Activated T-helper 17 cell treated with anti-CD3 and anti-CD28 coated beads, Interleukin-2, amount 50 U/mL, for 72 hours (primary cell): ENCODE measurements around the gene IFITM2. TPM values are rescaled to one million over a fixed set of nuclear protein-coding genes. Genes with fewer than 3 reads are reported as not detected.
"Not testable (repeated sequence)": the region's sequence is repeated elsewhere in the genome, so short reads cannot be mapped to it uniquely, and the experiment has no call there.

Experiments used
- ATAC-seq: fragments of 150-1000 bp; cut with Tn5 transposase; replicated peaks from 2 replicates; pipeline ENCODE4 v1.10.0; 2021; ENCODE audit warnings: mild to moderate bottlenecking, moderate library complexity
- H3K27ac Mint-ChIP-seq: one replicate; pipeline ENCODE4 v1.8.0; 2022; ENCODE audit warnings: mixed read lengths
- H3K27me3 Mint-ChIP-seq: one replicate; pipeline ENCODE4 v1.8.0; 2022; ENCODE audit warnings: mixed read lengths
- H3K36me3 Mint-ChIP-seq: one replicate; pipeline ENCODE4 v1.8.0; 2022; ENCODE audit warnings: low read depth, mild to moderate bottlenecking, mixed read lengths
- H3K4me1 Mint-ChIP-seq: one replicate; pipeline ENCODE4 v1.8.0; 2022; ENCODE audit warnings: mixed read lengths
- H3K4me3 Mint-ChIP-seq: one replicate; pipeline ENCODE4 v1.8.0; 2022; ENCODE audit warnings: mild to moderate bottlenecking, mixed read lengths
- H3K9me3 Mint-ChIP-seq: one replicate; pipeline ENCODE4 v1.8.0; 2022; ENCODE audit warnings: mixed read lengths
- total RNA-seq, 2 donors: library from RNA; stranded (reverse); gene quantifications; one replicate each; pipeline ENCODE4 v1.2.3, GENCODE V29; 2022

IFITM2 gene
- total RNA-seq, 2 donors from 2014 or later: 187 to 261 TPM

- H3K27ac Mint-ChIP-seq: peak overlapping the region; percentile 78
- ATAC-seq: no peak
- H3K36me3 Mint-ChIP-seq: peaks cover 48% of the 10 kb centered on the region
- H3K4me1 Mint-ChIP-seq: peaks cover 28% of the 10 kb centered on the region
- H3K4me3 Mint-ChIP-seq: peak overlapping the region; percentile 91
- H3K9me3 Mint-ChIP-seq: no peaks in the 10 kb centered on the region
- no peaks in the 10 kb centered on the region for H3K27me3 Mint-ChIP-seq
Observed at GRCh38 chr11:316891-317301, 9.3 kb downstream of the IFITM2 start.

DNA sequence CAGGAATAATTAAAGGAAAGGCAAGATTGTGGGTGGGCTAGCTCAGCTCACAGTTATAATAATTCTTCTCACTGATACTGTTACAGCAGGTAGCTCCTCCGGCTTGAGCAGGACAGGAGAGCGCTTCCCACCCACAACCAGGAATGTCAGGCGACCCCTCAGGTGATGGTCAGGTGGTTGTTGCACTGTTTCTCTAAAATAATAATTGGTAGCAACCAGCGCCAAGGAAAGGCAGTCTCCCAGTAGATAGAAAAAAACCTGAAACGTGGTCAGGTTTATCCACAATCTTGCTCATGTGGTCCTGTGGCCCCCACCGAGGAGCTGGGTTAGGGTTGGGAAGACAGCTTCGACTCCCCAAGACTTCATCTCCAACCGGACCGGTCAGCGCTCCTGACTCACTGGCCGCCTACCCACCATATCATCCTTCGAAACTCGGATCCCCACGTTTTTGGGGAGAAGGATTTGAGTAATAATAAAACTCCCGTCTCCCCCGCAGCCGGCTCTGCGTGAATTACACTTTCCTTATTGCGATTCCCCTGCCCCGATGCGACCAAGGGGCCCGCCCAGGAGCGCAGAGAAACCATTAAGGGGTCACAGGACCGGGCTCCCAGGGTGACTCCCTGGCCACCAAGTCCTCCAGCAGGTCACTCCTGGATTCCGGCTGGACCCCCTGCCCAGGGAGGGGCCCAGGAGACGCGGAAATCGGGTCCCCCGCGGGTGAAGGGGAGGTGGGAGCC, 10.2 kb downstream of the IFITM2 start:
- H3K9me3 Mint-ChIP-seq, H3K27me3 Mint-ChIP-seq: not testable (repeated sequence)
- H3K4me3 Mint-ChIP-seq: peak overlapping the region; percentile 91
- ATAC-seq: peak; percentile 47
- H3K36me3 Mint-ChIP-seq: peaks cover 46% of the 10 kb centered on the region
- H3K4me1 Mint-ChIP-seq: peaks cover 21% of the 10 kb centered on the region
- peak overlapping the region; percentile 78 for H3K27ac Mint-ChIP-seq

DNA sequence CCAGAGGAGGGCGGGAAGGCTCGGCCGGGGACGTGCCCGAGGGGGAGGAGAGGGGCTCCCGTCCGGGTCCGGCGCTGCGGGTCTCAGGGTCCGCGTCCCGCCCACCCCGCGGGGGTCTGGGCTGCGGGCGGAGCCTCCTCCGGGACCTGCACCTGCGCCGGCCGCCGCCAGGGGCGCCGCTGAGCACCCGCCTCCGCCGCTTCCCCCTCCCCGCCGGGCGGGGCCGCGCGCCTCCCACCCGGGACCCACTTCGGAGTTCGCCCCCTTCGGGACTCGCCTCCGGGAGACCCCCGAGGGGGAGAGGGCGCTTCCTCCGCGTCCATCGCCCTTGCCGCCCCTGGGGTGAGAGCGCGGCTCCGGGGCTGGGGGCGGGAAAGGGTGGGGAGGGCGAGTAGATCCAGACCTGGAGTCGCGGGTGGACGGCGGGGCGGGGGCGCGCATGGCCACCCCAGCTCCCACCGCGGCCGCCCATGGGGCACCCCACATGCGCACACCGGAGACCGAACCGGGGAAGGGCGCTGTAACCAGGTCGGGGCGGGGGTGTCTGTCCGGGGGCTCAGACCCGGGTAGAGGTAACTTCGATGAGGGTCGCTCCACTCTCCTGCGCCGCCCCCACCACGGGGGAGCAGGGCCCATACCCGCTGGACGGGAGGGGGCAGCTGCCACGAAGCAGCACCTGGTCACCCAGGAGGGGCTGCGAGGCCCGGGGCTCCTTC, 10.9 kb downstream of the IFITM2 start:
- Mint-ChIP-seq H3K36me3 (peaks cover 39% of the 10 kb centered on the region), H3K4me1 (peaks cover 14% of the 10 kb centered on the region)
- not testable (repeated sequence) for H3K27me3 Mint-ChIP-seq, H3K27ac Mint-ChIP-seq, H3K9me3 Mint-ChIP-seq, H3K4me3 Mint-ChIP-seq
- ATAC-seq: peak; percentile 31

DNA sequence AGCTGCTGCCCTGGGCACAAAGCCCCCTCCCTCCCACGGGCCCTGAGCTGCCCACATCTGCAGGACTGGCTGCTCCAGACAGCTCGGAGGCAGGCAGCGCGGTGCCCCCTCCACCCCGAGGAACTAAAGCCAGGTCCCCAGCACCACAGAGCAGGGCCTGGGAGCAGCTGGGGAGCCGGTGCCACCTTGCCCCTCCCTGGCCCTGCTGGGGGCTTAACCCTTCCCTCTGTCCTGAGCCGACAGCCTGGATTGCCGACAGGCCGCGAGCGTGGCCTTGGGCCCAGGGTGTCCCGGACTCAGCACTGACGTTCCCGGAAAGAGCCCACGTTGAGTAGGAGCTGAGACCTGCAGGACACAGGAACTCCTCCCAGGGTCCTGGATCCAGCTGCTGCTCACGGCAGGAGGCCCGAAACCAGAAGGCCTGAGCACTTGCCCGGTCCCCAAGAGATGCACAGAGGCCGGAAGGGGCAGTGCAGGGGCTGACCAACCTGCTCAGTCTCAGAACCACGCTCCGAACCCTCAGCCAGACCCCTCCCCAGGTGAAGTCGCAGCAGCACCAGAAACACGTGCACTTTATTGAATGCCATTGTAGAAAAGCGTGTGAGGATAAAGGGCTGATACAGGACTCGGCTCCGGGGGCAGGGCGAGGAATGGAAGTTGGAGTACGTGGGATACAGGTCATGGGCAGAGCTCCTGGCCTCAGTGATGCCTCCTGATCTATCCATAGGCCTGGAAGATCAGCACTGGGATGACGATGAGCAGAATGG, 11.7 kb downstream of the IFITM2 start:
- peak overlapping the region; percentile 48 for H3K27ac Mint-ChIP-seq

GRCh38 chr11:319888-320273, 12.3 kb downstream of the IFITM2 start:
- H3K9me3 Mint-ChIP-seq, H3K27me3 Mint-ChIP-seq, ATAC-seq: not testable (repeated sequence)
- Mint-ChIP-seq H3K4me1 (peaks cover 19% of the 10 kb centered on the region), H3K27ac (peak overlapping the region; percentile 48), H3K36me3 (peaks cover 26% of the 10 kb centered on the region), H3K4me3 (peak overlapping the region; percentile 63)

More for the DNA sequence above, 11.7 kb downstream of the IFITM2 start:
- not testable (repeated sequence) for H3K27me3 Mint-ChIP-seq, ATAC-seq, H3K9me3 Mint-ChIP-seq
- Mint-ChIP-seq H3K36me3 (peaks cover 32% of the 10 kb centered on the region), H3K4me3 (peak overlapping the region; percentile 63), H3K4me1 (peaks cover 14% of the 10 kb centered on the region)

DNA sequence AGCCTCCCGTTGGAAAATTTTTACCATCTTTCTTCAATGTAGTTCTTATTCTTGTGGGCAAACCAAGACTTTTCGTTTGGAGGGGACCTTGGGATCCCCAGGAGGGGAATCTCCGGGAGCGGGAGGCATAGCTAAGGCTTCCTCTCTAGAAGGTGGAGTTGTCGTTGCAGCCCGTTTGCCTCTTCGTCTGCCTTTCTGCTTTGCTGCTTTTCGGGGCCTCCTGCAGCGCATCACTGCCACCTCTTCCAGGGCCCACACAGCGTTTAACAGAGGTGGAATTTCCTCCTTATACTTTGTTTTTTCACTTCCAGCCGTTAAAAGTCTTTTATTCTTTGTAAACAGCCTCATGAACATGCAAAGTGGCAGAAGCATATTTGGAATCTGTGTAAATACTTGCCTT, 16.5 kb downstream of the IFITM2 start:
- Mint-ChIP-seq H3K27me3 (no peaks in the 10 kb centered on the region), H3K4me3 (peak overlapping the region; percentile 7), H3K9me3 (no peaks in the 10 kb centered on the region), H3K27ac (no peak overlapping the region), H3K36me3 (no peaks in the 10 kb centered on the region), H3K4me1 (peaks cover 14% of the 10 kb centered on the region)
- ATAC-seq: no peak

DNA sequence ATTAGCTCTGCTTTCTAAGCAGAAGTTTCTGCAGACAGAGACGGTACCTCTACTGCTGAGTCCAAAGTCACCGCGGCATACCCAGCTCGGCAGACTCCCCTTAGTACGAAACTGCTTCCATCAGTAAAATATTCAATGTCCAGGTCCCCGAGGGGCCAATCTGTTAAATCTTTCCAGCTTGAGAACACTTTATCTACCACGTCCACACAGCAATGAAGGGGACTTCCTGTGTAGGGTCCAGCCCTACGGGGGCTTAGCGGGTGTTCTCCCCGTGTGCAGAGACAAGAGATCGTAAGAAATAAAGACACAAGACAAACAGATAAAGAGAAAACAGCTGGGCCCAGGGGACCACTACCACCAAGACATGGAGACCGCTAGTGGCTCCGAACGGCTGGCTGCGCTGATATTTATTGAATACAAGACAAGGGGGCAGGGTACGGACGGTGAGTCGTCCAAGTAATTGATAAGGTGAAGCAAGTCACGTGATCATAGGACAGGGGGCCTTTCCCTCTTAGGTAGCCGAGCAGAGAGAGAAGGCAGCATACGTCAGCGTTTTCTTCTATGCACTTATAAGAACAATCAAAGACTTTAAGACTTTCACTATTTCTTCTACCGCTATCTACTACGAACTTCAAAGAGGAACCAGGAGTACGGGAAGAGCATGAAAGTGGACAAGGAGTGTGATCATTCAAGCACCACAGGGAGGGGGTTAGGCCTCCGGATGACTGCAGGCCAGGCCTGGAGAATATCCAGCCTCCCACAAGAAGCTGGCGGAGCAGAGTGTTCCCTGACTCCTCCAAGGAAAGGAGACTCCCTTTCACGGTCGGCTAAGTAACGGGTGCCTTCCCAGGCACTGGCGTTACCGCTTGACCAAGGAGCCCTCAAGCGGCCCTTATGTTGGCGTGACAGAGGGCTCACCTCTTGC, 17.2 kb downstream of the IFITM2 start:
- H3K4me3 Mint-ChIP-seq: peak overlapping the region; percentile 7
- not testable (repeated sequence) for ATAC-seq

DNA sequence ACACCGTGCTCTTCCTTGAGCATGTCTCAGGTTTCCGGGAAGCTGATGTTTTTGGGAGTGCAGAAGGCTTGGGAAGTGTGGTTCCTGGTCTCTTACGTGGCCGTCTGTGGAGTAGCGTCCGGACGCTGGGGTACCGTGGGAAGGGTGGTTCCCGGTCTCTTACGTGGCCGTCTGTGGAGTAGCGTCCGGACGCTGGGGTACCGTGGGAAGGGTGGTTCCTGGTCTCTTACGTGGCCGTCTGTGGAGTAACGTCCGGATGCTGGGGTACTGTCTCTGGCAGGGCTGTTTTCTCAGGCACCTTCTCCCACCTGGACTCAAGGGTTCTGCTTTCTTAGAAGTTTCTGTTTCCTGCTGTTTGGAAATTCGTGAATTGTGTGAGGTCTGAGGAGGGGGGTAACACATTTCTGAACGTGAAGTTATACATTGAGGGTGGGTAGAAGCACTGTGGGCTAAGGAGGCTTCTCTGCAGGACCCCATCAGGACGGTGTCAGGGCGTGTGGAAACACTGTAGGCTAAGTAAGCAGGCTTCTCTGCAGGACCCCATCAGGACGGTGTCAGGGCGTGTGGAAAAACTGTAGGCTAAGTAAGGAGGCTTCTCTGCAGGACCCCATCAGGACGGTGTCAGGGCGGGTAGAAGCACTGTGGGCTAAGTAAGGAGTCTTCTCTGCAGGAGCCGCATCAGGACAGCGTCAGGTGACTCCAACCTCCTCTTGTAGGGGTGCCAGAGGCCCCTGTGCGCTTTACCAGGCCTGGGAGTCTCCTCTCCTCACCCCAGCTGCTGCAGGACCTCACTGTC, 18.4 kb downstream of the IFITM2 start:
- H3K9me3 Mint-ChIP-seq: no peaks in the 10 kb centered on the region
- peaks cover 18% of the 10 kb centered on the region for H3K4me1 Mint-ChIP-seq
- no peak for ATAC-seq
- H3K27ac Mint-ChIP-seq: peak overlapping the region; percentile 88
- no peaks in the 10 kb centered on the region for H3K36me3 Mint-ChIP-seq
- peak overlapping the region; percentile 63 for H3K4me3 Mint-ChIP-seq
- no peaks in the 10 kb centered on the region for H3K27me3 Mint-ChIP-seq

More for the DNA sequence above, 17.2 kb downstream of the IFITM2 start:
- not testable (repeated sequence) for H3K27me3 Mint-ChIP-seq, H3K9me3 Mint-ChIP-seq, H3K36me3 Mint-ChIP-seq, H3K27ac Mint-ChIP-seq
- peaks cover 21% of the 10 kb centered on the region for H3K4me1 Mint-ChIP-seq

GRCh38 chr11:326592-326841, 18.9 kb downstream of the IFITM2 start:
- Mint-ChIP-seq H3K27ac (peak overlapping the region; percentile 88), H3K36me3 (no peaks in the 10 kb centered on the region), H3K4me3 (peak overlapping the region; percentile 63), H3K4me1 (peaks cover 23% of the 10 kb centered on the region), H3K9me3 (no peaks in the 10 kb centered on the region), H3K27me3 (no peaks in the 10 kb centered on the region)
- no peak for ATAC-seq

- Mint-ChIP-seq H3K27ac (peak overlapping the region; percentile 88), H3K9me3 (no peaks in the 10 kb centered on the region), H3K36me3 (no peaks in the 10 kb centered on the region), H3K4me1 (peaks cover 23% of the 10 kb centered on the region), H3K4me3 (peak overlapping the region; percentile 63), H3K27me3 (no peaks in the 10 kb centered on the region)
- peak; percentile 79 for ATAC-seq
Observed at GRCh38 chr11:326842-327580, 19.4 kb downstream of the IFITM2 start.

DNA sequence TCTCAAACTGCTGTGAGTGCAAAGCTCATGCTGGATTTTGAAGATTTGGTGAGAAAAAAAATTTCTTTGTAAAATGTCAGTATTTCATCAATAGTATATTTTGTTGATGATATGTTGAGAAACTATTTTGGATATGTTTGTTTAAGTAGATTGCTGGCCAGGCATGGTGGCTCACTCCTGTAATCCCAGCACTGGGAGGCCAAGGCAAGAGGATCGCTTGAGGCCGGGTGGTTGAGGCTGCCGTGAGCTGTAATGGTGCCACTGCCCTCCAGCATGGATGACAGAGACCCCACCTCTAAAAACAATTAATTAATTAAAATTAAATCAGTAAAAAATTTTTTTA, 19.9 kb downstream of the IFITM2 start:
- no peaks in the 10 kb centered on the region for H3K9me3 Mint-ChIP-seq
- H3K27ac Mint-ChIP-seq: peak overlapping the region; percentile 88
- ATAC-seq: no peak
- H3K4me3 Mint-ChIP-seq: peak overlapping the region; percentile 63
- H3K27me3 Mint-ChIP-seq: no peaks in the 10 kb centered on the region
- H3K36me3 Mint-ChIP-seq: no peaks in the 10 kb centered on the region
- peaks cover 23% of the 10 kb centered on the region for H3K4me1 Mint-ChIP-seq

GRCh38 chr11:328012-328411, 20.4 kb downstream of the IFITM2 start:
- Mint-ChIP-seq H3K27ac (no peak overlapping the region), H3K36me3 (no peaks in the 10 kb centered on the region), H3K4me1 (peaks cover 23% of the 10 kb centered on the region), H3K4me3 (no peak overlapping the region), H3K9me3 (no peaks in the 10 kb centered on the region), H3K27me3 (no peaks in the 10 kb centered on the region)
- ATAC-seq: no peak

DNA sequence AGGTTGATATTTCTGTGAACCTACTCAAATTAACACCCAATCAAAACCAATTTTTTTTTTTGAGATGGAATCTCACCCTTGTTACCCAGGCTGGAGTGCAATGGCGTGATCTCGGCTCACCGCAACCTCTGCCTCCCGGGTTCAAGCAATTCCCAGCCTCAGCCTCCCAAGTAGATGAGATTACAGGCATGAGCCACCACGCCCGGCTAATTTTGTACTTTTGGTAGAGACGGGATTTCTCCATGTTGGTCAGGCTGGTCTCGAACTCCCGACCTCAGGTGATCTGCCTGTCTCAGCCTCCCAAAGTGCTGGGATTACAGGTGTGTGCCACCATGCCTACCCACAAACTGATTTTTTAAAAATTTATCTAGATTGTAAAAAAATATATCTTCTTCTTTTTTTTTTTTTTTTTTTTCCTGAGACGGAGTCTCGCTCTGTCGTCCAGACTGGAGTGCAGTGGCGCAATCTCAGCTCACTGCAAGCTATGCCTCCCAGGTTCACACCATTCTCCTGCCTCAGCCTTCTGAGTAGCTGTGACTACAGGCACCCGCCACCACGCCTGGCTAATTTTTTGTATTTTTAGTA, 21.0 kb downstream of the IFITM2 start:
- not testable (repeated sequence) for ATAC-seq, H3K36me3 Mint-ChIP-seq, H3K27me3 Mint-ChIP-seq, H3K9me3 Mint-ChIP-seq, H3K4me3 Mint-ChIP-seq
- H3K27ac Mint-ChIP-seq: peak overlapping the region; percentile 62
- H3K4me1 Mint-ChIP-seq: peaks cover 23% of the 10 kb centered on the region
